AML-193 (cell line): ENCODE measurements around the gene ADAMTS2.

Experiments
- DNase-seq, 2 experiments: peaks; one replicate each; lab custom pipeline; 2025; lab: John Stamatoyannopoulos, UW

ADAMTS2 gene

GRCh38 chr5:179139111-179139935 is 205.9 kb downstream of the ADAMTS2 start:
- no peak for DNase-seq

- no peak for DNase-seq
These were observed 206.7 kb downstream of the ADAMTS2 start for GRCh38 chr5:179138568-179138925.

DNA sequence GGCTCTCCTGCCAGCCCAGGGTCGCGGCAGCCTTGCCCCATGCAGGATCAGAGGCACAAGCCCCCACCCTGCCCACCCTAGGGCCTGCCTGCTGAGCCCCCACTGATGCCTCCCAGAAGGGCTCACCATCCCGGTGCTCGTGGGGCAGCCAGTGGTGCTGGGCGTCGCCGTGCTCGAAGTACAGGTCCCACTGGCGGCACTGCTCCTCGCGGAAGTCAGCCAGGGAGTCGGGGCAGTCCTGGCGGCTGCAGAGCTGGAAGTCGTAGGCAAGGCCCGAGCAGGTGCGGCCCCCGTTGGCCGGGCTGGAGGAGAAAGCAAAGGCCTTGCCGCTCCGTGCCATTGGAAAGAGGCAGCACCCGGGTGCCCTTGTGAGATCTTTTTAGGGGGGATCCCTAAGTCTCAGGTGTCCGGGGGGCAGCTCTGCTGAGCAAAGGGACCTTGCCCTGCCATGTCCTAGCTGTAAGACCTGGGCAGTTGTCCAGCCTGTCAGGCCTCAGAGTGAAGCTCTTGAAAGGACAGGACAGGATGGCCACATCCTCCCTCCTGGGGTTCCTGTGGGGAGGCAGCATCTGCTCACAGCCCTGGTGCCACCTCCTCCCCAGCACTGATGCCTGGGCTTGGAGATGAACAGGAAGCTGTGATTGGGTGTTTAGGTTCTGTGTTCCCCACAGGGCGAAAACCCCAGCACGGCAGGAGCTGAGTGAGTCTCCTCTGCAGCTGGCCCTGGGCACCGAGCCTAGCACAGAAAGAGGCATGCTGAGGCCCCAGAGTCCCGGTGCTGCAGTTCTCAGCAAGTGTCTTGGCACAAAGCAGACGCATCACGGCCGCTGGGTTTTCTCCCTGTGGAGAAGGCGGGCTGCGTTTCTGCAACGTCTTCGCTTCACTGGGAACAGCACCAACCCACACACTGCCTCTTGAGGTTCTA is 207.4 kb downstream of the ADAMTS2 start:
- DNase-seq, result no peak

- no peak for DNase-seq
These were observed 208.1 kb downstream of the ADAMTS2 start for GRCh38 chr5:179137016-179137642.

GRCh38 chr5:179135441-179136215 is 209.6 kb downstream of the ADAMTS2 start:
- DNase-seq, result no peak

- no peak for DNase-seq
These were observed 210.3 kb downstream of the ADAMTS2 start for GRCh38 chr5:179135006-179135405.

GRCh38 chr5:179134511-179134910 is 210.8 kb downstream of the ADAMTS2 start:
- no peak for DNase-seq

DNA sequence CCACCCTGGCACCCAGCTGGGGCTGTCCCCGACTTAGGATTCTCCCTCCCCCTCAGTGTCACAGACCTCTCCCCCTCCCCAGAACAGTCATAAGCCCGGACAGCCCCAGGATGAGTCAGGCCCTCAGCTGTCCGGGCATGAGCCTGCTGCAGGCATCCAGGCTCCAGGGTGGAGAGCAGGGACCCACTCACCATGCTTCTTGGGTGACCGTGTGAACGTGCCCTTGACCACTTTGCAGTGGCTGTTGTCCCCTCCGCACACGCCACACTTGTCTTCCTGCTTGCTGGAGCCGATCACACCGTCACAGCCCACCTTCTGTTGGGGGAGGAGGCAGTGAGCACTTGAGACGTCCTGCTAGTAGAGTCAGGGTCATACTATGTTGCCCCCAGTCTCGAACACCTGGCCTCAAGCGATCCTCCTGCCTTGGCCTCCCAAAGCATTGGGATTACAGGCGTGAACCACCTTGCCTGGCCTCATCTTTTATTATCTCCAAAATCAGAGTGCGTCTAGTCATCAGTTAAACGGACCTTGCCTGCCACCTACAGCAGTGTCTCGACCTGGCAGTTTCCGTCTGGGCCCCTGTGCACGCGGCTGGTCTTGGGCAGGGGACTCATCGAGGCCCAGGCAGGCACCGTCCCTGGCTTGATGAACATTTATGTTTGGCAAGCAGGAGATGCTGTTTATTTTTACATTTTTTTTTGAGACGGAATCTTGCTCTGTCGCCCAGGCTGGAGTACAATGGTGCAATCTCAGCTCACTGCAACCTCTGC is 212.5 kb downstream of the ADAMTS2 start:
- DNase-seq, result no peak

GRCh38 chr5:179131886-179132585 is 213.2 kb downstream of the ADAMTS2 start:
- DNase-seq, result no peak

DNA sequence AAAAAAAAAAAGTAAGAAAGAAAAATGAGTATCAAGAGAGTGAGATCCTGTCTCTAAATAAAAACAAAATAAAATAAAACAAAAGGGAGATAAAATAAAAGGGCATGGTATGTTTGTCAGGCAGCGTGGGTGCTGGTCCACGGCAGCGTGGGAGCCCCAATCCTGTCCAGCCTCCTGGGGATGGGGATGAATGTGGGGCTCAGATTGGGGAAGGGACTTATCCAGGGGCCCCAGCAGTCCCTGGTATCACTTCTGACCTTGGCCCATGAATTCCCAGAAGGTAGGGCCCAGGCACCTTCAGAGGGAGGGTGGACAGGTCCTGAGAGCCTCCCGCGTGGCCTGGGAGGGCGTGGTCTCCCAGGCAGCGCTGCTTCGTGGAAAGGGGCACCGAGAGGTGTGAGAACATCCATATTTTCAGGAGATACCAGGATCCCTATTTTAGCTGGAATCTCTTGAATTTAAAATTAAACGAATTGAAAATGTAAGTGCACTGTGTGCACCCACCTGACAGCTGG is 213.9 kb downstream of the ADAMTS2 start:
- DNase-seq, result no peak

- no peak for DNase-seq
These were observed 215.1 kb downstream of the ADAMTS2 start for GRCh38 chr5:179130101-179130681.

DNA sequence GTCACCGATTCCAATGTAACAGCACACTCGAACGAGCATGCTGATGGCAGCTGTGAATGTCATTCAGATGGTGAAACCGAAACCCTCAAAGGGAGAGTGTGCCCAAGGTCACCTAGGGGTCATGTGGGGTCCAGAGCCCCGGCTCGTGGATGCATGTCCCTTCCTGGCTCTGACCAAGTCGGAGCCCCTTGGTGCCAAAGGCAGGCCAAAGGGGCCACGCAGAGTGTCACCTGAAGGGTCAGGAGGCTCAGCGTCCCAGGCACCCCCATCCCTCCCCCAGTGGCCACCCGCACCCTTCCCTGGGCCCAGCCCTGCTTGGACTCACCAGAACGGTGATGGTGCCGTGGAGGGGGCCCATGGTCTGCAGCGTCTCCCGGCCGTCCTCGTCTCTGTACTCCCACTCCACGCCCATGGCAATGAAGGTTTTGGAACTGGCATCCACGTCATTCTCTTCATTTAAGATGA is 215.6 kb downstream of the ADAMTS2 start:
- DNase-seq, result no peak

DNA sequence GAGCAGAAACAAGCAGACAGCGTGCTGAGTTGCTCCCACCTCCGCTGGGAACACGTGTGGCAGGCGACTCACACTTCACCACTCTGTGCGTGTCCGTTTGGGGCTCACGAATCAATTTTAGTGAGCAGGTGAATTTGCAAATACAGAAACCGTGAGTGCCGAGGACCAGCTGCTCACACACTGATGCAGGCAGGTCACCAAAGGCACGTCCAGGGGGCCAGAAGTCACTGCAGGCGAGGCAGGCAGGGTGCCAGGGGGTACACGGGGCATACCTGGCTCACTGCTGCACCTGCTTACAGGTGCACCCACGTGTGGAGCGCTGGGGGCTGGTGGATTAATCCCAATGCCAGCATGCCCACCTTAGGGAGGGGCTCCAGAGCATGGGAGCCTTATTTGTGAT is 216.3 kb downstream of the ADAMTS2 start:
- DNase-seq, result no peak

GRCh38 chr5:179128041-179128365 is 217.3 kb downstream of the ADAMTS2 start:
- DNase-seq, result no peak

GRCh38 chr5:179127136-179128040 is 217.9 kb downstream of the ADAMTS2 start:
- no peak for DNase-seq

- no peak for DNase-seq
These were observed 218.7 kb downstream of the ADAMTS2 start for GRCh38 chr5:179126506-179126991.

- DNase-seq, result no peak
These were observed 219.3 kb downstream of the ADAMTS2 start for GRCh38 chr5:179125789-179126505.
